Panc1 (cell line): ENCODE measurements around the gene TAAR6. TPM values are rescaled to one million over a fixed set of nuclear protein-coding genes. Genes with fewer than 3 reads are reported as not detected.

ENCODE experiments used
- ATAC-seq: fragments of 200-7000 bp; cut with Tn5 transposase; 2 replicates; pipeline ENCODE4 v1.9.1; 2020; ENCODE audit warnings: mild to moderate bottlenecking, moderate library complexity
- BruUV-seq: library from RNA; stranded (reverse); fragments of 400-500 nt; replicated peaks from 2 replicates; lab custom pipeline; 2021; lab: Mats Ljungman, UMichigan
- CTCF ChIA-PET: fragments of 300-600 bp; sonication (Branson Sonifier 250); formaldehyde crosslinking; loops from one replicate; lab custom pipeline; 2022; ENCODE audit warnings: antibody characterized with exemption; lab: Charles Lee
- POLR2A ChIA-PET: fragments of 300-600 bp; sonication (Branson Sonifier 250); formaldehyde crosslinking; loops from one replicate; lab custom pipeline; 2022; ENCODE audit warnings: antibody characterized with exemption; lab: Charles Lee
- DNase-seq: peaks from one replicate; pipeline ENCODE4 v3.0.0-alpha.2; 2010; ENCODE audit warnings: low read depth, low spot score
- H3K27ac ChIP-seq: 2 replicates; pipeline ENCODE4 v1.5.1; 2011; ENCODE audit warnings: mild to moderate bottlenecking, low read length, inconsistent platforms
- H3K27me3 ChIP-seq: fragments of 200-500 bp; sonication (Bioruptor generic); 2 replicates; pipeline ENCODE4 v1.6.0; 2014; ENCODE audit warnings: low read length, inconsistent platforms; ENCODE audit not compliant: control insufficient read depth, insufficient read depth
- H3K36me3 ChIP-seq: fragments of 200-500 bp; sonication (Bioruptor generic); 2 replicates; pipeline ENCODE4 v1.5.1; 2014; ENCODE audit warnings: inconsistent platforms, mild to moderate bottlenecking, low read length, moderate library complexity; ENCODE audit not compliant: control insufficient read depth, insufficient read depth
- H3K4me1 ChIP-seq: 2 replicates; pipeline ENCODE4 v1.5.1; 2011; ENCODE audit warnings: inconsistent platforms, mild to moderate bottlenecking, low read length, moderate library complexity; ENCODE audit not compliant: control insufficient read depth, insufficient read depth
- H3K4me3 ChIP-seq, 2 experiments: 2 replicates each; pipeline ENCODE4 v1.5.1; 2011 to 2012; ENCODE audit warnings: low read depth in 2 of 2, low read length in 2 of 2, mild to moderate bottlenecking in 2 of 2, inconsistent platforms in 1 of 2, moderate library complexity in 1 of 2
- H3K9me3 ChIP-seq: fragments of 200-500 bp; sonication (Bioruptor generic); 2 replicates; pipeline ENCODE4 v1.5.1; 2014; ENCODE audit warnings: low read depth, mild to moderate bottlenecking, inconsistent platforms, low read length, moderate library complexity; ENCODE audit not compliant: control insufficient read depth, insufficient read depth
- POLR2AphosphoS5 ChIP-seq: IDR thresholded peaks from 2 replicates; pipeline ENCODE4 v1.6.1; 2012; ENCODE audit warnings: mild to moderate bottlenecking, low read depth, low read length, moderate library complexity
- SIN3A ChIP-seq: IDR thresholded peaks from 2 replicates; pipeline ENCODE4 v1.6.1; 2012; ENCODE audit warnings: low read depth, mild to moderate bottlenecking, low read length, moderate library complexity, borderline replicate concordance; ENCODE audit not compliant: insufficient read depth
- TCF7L2 ChIP-seq: IDR thresholded peaks from 2 replicates; pipeline ENCODE4 v1.6.1; 2011; ENCODE audit warnings: mild to moderate bottlenecking, low read depth, low read length, inconsistent platforms
- in situ Hi-C: cut with HindIII; loops from 2 replicates; pipeline ENCODE4 v1.10.0; 2016; ENCODE audit warnings: low sequenced_read_pairs, low pct_unique_long_range_greater_than_20kb
- intact Hi-C: fragments of 100-400 bp; cut with micrococcal nuclease; formaldehyde crosslinking; loops from one replicate; pipeline ENCODE4 v1.10.0; 2022; ENCODE audit not compliant: unreplicated experiment
- total RNA-seq: library from RNA; stranded (reverse); gene quantifications from one replicate; pipeline ENCODE4 v1.2.1, GENCODE V29; 2021; ENCODE audit not compliant: unreplicated experiment
- TF ChIP-seq, protein P1 (sequence below), 2 experiments: IDR thresholded peaks; 2 replicates each; pipeline ENCODE4 v1.6.1; 2011 to 2012; ENCODE audit warnings: low read depth in 2 of 2, control low read depth in 1 of 2, low read length in 1 of 2, mild to moderate bottlenecking in 1 of 2, moderate library complexity in 1 of 2; ENCODE audit not compliant: insufficient read depth in 1 of 2
- TF ChIP-seq, protein P2 (sequence below): fragments of 450-650 bp; IDR thresholded peaks from 2 replicates; pipeline ENCODE4 v1.5.1; 2017; ENCODE audit warnings: mild to moderate bottlenecking

The TAAR6 gene
- total RNA-seq, 1 experiment from 2014 or later = not detected

DNA sequence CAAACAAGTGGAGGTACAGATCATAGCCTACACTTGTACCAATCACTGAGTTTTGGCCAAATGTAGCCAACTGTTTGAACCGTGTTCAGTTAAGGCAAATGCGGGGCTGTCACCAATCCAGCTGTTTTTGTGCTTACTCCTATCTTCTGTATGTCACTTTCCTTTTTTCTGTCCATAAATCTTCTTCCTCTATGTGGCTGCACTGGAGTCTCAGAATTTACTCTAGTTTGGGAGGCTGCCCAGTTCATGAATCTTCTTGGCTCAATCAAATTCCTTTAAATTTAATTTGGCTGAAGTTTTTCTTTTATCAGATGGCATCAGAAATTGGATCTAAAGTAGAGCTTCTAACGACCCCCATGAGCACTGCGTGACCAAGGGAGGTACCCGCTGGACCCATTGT is 45.5 kb upstream of the TAAR6 start:
- DNase-seq (no peak), ATAC-seq (no peak)
- intact Hi-C loops = no loop called here
- in situ Hi-C loops = no loop called here
- Histone ChIP-seq H3K4me1 (peaks cover 6% of the 10 kb centered on the region; the same call in 1 of the 2 replicates), H3K27me3 (0 out of 2 replicates have a peak, but pooled peaks cover 5% of the 10 kb centered on the region), H3K36me3 (no peaks in the 10 kb centered on the region; the same call in 1 of the 2 replicates), H3K4me3 (no peak overlapping the region), H3K27ac (no peak overlapping the region), H3K9me3 (no peaks in the 10 kb centered on the region)
- ChIA-PET POLR2A (no interaction called here), CTCF (no interaction called here)
- no peak for TF ChIP-seq SIN3A
- TF ChIP-seq, protein P1, sequence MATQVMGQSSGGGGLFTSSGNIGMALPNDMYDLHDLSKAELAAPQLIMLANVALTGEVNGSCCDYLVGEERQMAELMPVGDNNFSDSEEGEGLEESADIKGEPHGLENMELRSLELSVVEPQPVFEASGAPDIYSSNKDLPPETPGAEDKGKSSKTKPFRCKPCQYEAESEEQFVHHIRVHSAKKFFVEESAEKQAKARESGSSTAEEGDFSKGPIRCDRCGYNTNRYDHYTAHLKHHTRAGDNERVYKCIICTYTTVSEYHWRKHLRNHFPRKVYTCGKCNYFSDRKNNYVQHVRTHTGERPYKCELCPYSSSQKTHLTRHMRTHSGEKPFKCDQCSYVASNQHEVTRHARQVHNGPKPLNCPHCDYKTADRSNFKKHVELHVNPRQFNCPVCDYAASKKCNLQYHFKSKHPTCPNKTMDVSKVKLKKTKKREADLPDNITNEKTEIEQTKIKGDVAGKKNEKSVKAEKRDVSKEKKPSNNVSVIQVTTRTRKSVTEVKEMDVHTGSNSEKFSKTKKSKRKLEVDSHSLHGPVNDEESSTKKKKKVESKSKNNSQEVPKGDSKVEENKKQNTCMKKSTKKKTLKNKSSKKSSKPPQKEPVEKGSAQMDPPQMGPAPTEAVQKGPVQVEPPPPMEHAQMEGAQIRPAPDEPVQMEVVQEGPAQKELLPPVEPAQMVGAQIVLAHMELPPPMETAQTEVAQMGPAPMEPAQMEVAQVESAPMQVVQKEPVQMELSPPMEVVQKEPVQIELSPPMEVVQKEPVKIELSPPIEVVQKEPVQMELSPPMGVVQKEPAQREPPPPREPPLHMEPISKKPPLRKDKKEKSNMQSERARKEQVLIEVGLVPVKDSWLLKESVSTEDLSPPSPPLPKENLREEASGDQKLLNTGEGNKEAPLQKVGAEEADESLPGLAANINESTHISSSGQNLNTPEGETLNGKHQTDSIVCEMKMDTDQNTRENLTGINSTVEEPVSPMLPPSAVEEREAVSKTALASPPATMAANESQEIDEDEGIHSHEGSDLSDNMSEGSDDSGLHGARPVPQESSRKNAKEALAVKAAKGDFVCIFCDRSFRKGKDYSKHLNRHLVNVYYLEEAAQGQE (IDR thresholded peaks at IDR 0.05; ENCODE audit: insufficient read depth in 1 of 2, low read depth in 2 of 2, low read length in 1 of 2) = no peak
- no peak for TF ChIP-seq POLR2AphosphoS5
- TF ChIP-seq, protein P2, sequence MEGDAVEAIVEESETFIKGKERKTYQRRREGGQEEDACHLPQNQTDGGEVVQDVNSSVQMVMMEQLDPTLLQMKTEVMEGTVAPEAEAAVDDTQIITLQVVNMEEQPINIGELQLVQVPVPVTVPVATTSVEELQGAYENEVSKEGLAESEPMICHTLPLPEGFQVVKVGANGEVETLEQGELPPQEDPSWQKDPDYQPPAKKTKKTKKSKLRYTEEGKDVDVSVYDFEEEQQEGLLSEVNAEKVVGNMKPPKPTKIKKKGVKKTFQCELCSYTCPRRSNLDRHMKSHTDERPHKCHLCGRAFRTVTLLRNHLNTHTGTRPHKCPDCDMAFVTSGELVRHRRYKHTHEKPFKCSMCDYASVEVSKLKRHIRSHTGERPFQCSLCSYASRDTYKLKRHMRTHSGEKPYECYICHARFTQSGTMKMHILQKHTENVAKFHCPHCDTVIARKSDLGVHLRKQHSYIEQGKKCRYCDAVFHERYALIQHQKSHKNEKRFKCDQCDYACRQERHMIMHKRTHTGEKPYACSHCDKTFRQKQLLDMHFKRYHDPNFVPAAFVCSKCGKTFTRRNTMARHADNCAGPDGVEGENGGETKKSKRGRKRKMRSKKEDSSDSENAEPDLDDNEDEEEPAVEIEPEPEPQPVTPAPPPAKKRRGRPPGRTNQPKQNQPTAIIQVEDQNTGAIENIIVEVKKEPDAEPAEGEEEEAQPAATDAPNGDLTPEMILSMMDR = no peak
- no peak for TF ChIP-seq TCF7L2
- BruUV-seq = no TSS peak

DNA sequence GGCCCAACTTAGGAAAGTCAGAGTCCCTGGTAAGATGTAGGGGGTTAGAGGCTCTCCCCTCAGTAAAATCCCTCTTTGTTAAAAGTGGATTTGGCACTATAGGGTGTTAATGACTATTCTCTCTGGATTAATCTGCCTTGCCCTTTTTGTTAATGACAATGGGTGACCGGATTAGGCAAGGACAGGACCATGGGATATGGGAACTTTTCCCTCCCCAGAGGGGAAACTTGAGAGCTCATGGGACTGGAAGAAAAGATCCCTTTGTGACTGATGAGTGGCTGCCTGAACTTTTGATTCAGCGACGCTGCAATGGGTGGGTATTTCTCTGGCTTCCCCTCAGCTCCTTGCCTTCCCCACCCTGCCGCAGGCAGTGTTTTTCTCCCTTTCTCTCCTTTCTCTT is 44.3 kb upstream of the TAAR6 start:
- POLR2A ChIA-PET = no interaction called here
- intact Hi-C loops = no loop called here
- H3K36me3 ChIP-seq = no peaks in the 10 kb centered on the region; the same call in 1 of the 2 replicates
- CTCF ChIA-PET = no interaction called here
- no peak overlapping the region for H3K4me3 ChIP-seq
- TF ChIP-seq, protein P1 (IDR thresholded peaks at IDR 0.05; ENCODE audit: insufficient read depth in 1 of 2, low read depth in 2 of 2, low read length in 1 of 2) = no peak
- no peak for TF ChIP-seq POLR2AphosphoS5
- TF ChIP-seq TCF7L2 = no peak
- TF ChIP-seq, protein P2 = no peak
- no peak for TF ChIP-seq SIN3A
- 0 out of 2 replicates have a peak, but pooled peaks cover 5% of the 10 kb centered on the region for H3K27me3 ChIP-seq
- ATAC-seq (no peak), DNase-seq (no peak)
- no peaks in the 10 kb centered on the region for H3K9me3 ChIP-seq
- H3K4me1 ChIP-seq = peaks cover 10% of the 10 kb centered on the region
- BruUV-seq = no TSS peak
- in situ Hi-C loops = no loop called here
- H3K27ac ChIP-seq = no peak overlapping the region
